Neural cell (in vitro differentiated cells): Measurements from ENCODE around the gene MAPK10. TPM values are rescaled to one million over a fixed set of nuclear protein-coding genes. Genes with fewer than 3 reads are reported as not detected.

Experiments used
- H2AFZ ChIP-seq: fragments of 200-600, 300-800 bp; sonication (generic), shearing (Covaris generic); 2 replicates; pipeline ENCODE4 v1.6.0; 2014; ENCODE audit warnings: low read depth, mild to moderate bottlenecking, antibody characterized with exemption, low read length, moderate library complexity
- H3F3A ChIP-seq: fragments of 200-600 bp; shearing (Covaris generic); 2 replicates; pipeline ENCODE4 v1.6.1; 2016; ENCODE audit warnings: mild to moderate bottlenecking, moderate library complexity, mixed read lengths, antibody characterized with exemption, low read length; ENCODE audit not compliant: insufficient read depth, poor library complexity, severe bottlenecking
- H3K27ac ChIP-seq: fragments of 200-600, 300-800 bp; sonication (generic), shearing (Covaris generic); 2 replicates; pipeline ENCODE4 v1.5.1; 2014; ENCODE audit warnings: mild to moderate bottlenecking, low read length, moderate library complexity
- H3K27me3 ChIP-seq: fragments of 300-800, 200-600 bp; sonication (generic), shearing (Covaris generic); 2 replicates; pipeline ENCODE4 v1.6.0; 2014; ENCODE audit warnings: mild to moderate bottlenecking, low read depth, low read length, moderate library complexity; ENCODE audit not compliant: insufficient read depth
- H3K36me3 ChIP-seq: fragments of 300-800, 200-600 bp; sonication (generic), shearing (Covaris generic); 2 replicates; pipeline ENCODE4 v1.5.1; 2014; ENCODE audit warnings: mild to moderate bottlenecking, antibody characterized with exemption, low read length, moderate library complexity; ENCODE audit not compliant: insufficient read depth
- H3K4me2 ChIP-seq: fragments of 300-800, 200-600 bp; sonication (generic), shearing (Covaris generic); 2 replicates; pipeline ENCODE4 v1.6.0; 2014; ENCODE audit warnings: mild to moderate bottlenecking, low read length
- H3K4me3 ChIP-seq: fragments of 300-800, 200-600 bp; sonication (generic), shearing (Covaris generic); 2 replicates; pipeline ENCODE4 v1.5.1; 2014; ENCODE audit warnings: mild to moderate bottlenecking, low read length, moderate library complexity
- H3K79me2 ChIP-seq: fragments of 200-600 bp; shearing (Covaris generic); replicated peaks from 2 replicates; pipeline ENCODE4 v1.6.0; 2014; ENCODE audit warnings: mild to moderate bottlenecking, low read length, moderate library complexity; ENCODE audit not compliant: insufficient read depth
- H3K9ac ChIP-seq: fragments of 300-800, 200-600 bp; sonication (generic), shearing (Covaris generic); 2 replicates; pipeline ENCODE4 v1.6.1; 2016; ENCODE audit warnings: mild to moderate bottlenecking, low read length, mixed read lengths
- H3K9me2 ChIP-seq: fragments of 200-600 bp; shearing (Covaris generic); 2 replicates; pipeline ENCODE4 v1.6.1; 2016; ENCODE audit warnings: mild to moderate bottlenecking, low read length, mixed read lengths; ENCODE audit not compliant: insufficient read depth
- H3K9me3 ChIP-seq: fragments of 200-600, 300-800 bp; sonication (generic), shearing (Covaris generic); 2 replicates; pipeline ENCODE4 v1.6.1; 2016; ENCODE audit warnings: mild to moderate bottlenecking, mixed run types, low read length, moderate library complexity, mixed read lengths
- H4K20me1 ChIP-seq: fragments of 200-600 bp; shearing (Covaris generic); 2 replicates; pipeline ENCODE4 v1.6.1; 2016; ENCODE audit warnings: mild to moderate bottlenecking, mixed run types; ENCODE audit not compliant: insufficient read depth
- EP300 ChIP-seq: fragments of 450-650 bp; conservative IDR thresholded peaks from 2 replicates; pipeline ENCODE4 v1.6.1; 2014; ENCODE audit warnings: antibody characterized with exemption, mild to moderate bottlenecking, moderate library complexity; ENCODE audit not compliant: poor library complexity, severe bottlenecking
- EZH2 ChIP-seq: fragments of 200-600, 300-800 bp; shearing (Covaris generic), sonication (generic); IDR thresholded peaks from 2 replicates; pipeline ENCODE4 v1.6.1; 2014; ENCODE audit warnings: antibody characterized with exemption, low read length, borderline replicate concordance, mild to moderate bottlenecking; ENCODE audit not compliant: insufficient read depth, poor library complexity, severe bottlenecking
- MXI1 ChIP-seq: fragments of 450-650 bp; conservative IDR thresholded peaks from 2 replicates; pipeline ENCODE4 v1.6.1; 2014; ENCODE audit warnings: antibody characterized with exemption, mild to moderate bottlenecking; ENCODE audit not compliant: poor library complexity, severe bottlenecking
- POLR2AphosphoS5 ChIP-seq: IDR thresholded peaks from 2 replicates; pipeline ENCODE4 v1.6.1; 2012
- RAD21 ChIP-seq: fragments of 450-650 bp; conservative IDR thresholded peaks from 2 replicates; pipeline ENCODE4 v1.6.1; 2014; ENCODE audit warnings: antibody characterized with exemption, mild to moderate bottlenecking, moderate library complexity
- SMC3 ChIP-seq: fragments of 450-650 bp; conservative IDR thresholded peaks from 2 replicates; pipeline ENCODE4 v1.6.1; 2014; ENCODE audit warnings: antibody characterized with exemption, mild to moderate bottlenecking, moderate library complexity; ENCODE audit not compliant: poor library complexity
- TAF1 ChIP-seq: IDR thresholded peaks from 2 replicates; pipeline ENCODE4 v1.6.1; 2012; ENCODE audit warnings: low read depth
- polyA plus RNA-seq: library from polyadenylated mRNA; depleted of rRNA; stranded (reverse); fragments of >200 nt; gene quantifications from 2 replicates; pipeline ENCODE4 v1.2.3, GENCODE V29; 2014
- TF ChIP-seq, protein P1 (sequence below): IDR thresholded peaks from 2 replicates; pipeline ENCODE4 v1.6.1; 2012; ENCODE audit warnings: borderline replicate concordance
- TF ChIP-seq, protein P2 (sequence below): fragments of 450-650 bp; IDR thresholded peaks from 2 replicates; pipeline ENCODE4 v1.5.1; 2014; ENCODE audit warnings: antibody characterized with exemption, mild to moderate bottlenecking, moderate library complexity; ENCODE audit not compliant: poor library complexity, severe bottlenecking

The MAPK10 gene
- polyA plus RNA-seq, 1 donor from 2014 or later = 91.9 TPM

DNA sequence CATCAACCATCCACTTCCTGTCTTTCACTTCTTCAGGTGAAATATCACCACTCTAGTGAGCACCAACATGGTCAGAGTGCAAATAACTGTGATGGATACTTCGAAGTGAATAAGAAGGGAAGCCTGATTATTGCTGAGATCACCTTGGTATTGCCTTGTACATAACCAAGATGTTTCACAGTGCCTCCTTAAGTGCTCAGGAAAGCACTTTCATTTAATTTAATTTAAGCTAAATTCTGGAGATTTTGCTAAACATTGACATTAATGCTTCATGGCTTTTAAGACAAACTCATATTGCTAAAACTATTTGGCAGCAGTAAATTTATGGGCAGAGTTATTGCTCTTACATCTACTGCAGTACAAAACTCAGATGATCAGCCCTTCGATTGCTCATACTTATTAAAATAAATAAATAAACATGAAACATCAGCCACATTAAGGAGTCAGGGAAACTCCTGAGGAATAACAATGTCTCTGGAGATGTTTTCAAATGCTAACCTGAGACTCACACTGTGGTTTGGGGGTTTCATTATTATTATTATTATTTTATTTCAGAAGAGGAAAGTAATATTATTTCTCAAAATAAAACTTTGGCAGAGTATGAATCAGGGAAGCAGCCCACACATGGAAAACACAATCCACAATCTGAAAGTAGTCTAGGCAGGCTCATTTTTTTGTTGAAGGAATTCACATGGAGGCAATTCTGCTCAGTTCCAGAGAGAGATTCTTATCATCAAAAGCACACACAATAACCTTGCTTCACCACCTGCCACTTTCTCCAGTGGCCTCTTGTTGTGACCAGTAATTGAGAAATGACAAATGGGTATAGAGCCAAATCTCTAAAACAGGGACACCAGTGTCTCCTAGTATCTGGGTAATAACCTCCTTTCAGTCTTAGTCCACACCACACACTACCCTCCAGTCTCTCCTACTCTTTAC is 344.2 kb downstream of the MAPK10 start:
- Histone ChIP-seq H4K20me1 (no peaks in the 10 kb centered on the region), H3F3A (no peaks in the 10 kb centered on the region), H2AFZ (no peak overlapping the region), H3K27ac (peak overlapping the region; percentile 27), H3K79me2 (no peaks in the 10 kb centered on the region), H3K4me2 (no peak overlapping the region), H3K4me3 (no peak overlapping the region), H3K36me3 (peaks cover 3% of the 10 kb centered on the region), H3K9me3 (no peaks in the 10 kb centered on the region), H3K9ac (no peak overlapping the region), H3K27me3 (no peaks in the 10 kb centered on the region), H3K9me2 (no peaks in the 10 kb centered on the region)
- TF ChIP-seq SMC3 (no peak), RAD21 (no peak)

DNA sequence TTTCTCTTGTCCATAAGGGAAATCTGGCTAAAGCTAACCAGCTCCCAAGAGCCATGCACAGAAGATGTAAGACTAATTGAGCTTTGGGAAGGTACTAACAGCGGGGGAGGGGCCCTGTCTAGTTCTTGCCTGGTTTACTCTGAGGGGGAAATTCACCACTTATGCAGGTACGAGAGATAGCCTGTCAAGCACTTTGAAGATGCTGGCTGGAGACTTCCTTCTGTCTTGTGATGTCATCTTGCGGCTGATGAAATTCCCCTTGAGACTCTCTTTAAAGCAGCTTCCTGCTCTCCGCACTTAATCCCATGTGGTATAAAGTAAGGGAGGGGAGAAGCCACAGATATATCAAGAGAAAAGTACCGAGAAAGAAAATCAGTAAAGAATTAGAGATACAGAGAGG is 345.3 kb downstream of the MAPK10 start:
- H2AFZ ChIP-seq = no peak overlapping the region

DNA sequence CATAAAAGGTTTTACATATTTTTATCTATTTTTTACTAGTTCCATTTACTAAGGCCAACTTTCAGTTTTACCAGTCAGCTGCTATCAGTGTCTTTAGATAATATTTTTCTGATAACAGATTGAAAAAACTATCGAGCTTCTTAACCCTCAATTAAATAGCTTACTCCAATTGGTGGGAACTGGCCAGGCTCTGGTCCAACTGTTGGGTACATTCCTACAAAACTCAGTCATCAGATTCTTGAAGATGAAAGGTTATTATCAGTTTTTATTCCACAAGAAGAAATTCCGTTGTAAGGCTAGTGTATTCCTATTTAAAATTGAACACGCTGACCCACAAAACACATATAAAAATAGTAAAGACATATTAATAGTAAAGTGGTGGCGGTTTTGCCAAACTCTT is 346.2 kb downstream of the MAPK10 start:
- H3K9me3 ChIP-seq = no peaks in the 10 kb centered on the region
- H2AFZ ChIP-seq = no peak overlapping the region
- no peaks in the 10 kb centered on the region for H4K20me1 ChIP-seq
- no peaks in the 10 kb centered on the region for H3K9me2 ChIP-seq
- H3K27ac ChIP-seq = no peak overlapping the region
- H3K79me2 ChIP-seq = no peaks in the 10 kb centered on the region
- no peaks in the 10 kb centered on the region for H3F3A ChIP-seq
- TF ChIP-seq RAD21 (no peak), TAF1 (no peak), POLR2AphosphoS5 (no peak), MXI1 (no peak), SMC3 (no peak), EP300 (no peak), EZH2 (no peak)
- TF ChIP-seq, protein P1, sequence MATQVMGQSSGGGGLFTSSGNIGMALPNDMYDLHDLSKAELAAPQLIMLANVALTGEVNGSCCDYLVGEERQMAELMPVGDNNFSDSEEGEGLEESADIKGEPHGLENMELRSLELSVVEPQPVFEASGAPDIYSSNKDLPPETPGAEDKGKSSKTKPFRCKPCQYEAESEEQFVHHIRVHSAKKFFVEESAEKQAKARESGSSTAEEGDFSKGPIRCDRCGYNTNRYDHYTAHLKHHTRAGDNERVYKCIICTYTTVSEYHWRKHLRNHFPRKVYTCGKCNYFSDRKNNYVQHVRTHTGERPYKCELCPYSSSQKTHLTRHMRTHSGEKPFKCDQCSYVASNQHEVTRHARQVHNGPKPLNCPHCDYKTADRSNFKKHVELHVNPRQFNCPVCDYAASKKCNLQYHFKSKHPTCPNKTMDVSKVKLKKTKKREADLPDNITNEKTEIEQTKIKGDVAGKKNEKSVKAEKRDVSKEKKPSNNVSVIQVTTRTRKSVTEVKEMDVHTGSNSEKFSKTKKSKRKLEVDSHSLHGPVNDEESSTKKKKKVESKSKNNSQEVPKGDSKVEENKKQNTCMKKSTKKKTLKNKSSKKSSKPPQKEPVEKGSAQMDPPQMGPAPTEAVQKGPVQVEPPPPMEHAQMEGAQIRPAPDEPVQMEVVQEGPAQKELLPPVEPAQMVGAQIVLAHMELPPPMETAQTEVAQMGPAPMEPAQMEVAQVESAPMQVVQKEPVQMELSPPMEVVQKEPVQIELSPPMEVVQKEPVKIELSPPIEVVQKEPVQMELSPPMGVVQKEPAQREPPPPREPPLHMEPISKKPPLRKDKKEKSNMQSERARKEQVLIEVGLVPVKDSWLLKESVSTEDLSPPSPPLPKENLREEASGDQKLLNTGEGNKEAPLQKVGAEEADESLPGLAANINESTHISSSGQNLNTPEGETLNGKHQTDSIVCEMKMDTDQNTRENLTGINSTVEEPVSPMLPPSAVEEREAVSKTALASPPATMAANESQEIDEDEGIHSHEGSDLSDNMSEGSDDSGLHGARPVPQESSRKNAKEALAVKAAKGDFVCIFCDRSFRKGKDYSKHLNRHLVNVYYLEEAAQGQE = no peak
- TF ChIP-seq, protein P2, sequence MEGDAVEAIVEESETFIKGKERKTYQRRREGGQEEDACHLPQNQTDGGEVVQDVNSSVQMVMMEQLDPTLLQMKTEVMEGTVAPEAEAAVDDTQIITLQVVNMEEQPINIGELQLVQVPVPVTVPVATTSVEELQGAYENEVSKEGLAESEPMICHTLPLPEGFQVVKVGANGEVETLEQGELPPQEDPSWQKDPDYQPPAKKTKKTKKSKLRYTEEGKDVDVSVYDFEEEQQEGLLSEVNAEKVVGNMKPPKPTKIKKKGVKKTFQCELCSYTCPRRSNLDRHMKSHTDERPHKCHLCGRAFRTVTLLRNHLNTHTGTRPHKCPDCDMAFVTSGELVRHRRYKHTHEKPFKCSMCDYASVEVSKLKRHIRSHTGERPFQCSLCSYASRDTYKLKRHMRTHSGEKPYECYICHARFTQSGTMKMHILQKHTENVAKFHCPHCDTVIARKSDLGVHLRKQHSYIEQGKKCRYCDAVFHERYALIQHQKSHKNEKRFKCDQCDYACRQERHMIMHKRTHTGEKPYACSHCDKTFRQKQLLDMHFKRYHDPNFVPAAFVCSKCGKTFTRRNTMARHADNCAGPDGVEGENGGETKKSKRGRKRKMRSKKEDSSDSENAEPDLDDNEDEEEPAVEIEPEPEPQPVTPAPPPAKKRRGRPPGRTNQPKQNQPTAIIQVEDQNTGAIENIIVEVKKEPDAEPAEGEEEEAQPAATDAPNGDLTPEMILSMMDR = no peak
- no peak overlapping the region for H3K4me2 ChIP-seq
- no peak overlapping the region for H3K4me3 ChIP-seq
- no peaks in the 10 kb centered on the region for H3K27me3 ChIP-seq
- no peak overlapping the region for H3K9ac ChIP-seq
- no peaks in the 10 kb centered on the region for H3K36me3 ChIP-seq

More for the DNA sequence above, 345.3 kb downstream of the MAPK10 start:
- Histone ChIP-seq H3K27ac (peak overlapping the region; percentile 50), H3F3A (no peaks in the 10 kb centered on the region), H3K9me3 (no peaks in the 10 kb centered on the region), H3K9ac (no peak overlapping the region), H3K36me3 (peaks cover 2% of the 10 kb centered on the region), H3K4me2 (no peak overlapping the region), H3K27me3 (no peaks in the 10 kb centered on the region), H3K4me3 (no peak overlapping the region), H4K20me1 (no peaks in the 10 kb centered on the region), H3K9me2 (no peaks in the 10 kb centered on the region), H3K79me2 (no peaks in the 10 kb centered on the region)
- TF ChIP-seq POLR2AphosphoS5 (peak; percentile 42), EP300 (peak; percentile 39), MXI1 (no peak)
- TF ChIP-seq, protein P2 = no peak
